Measurements from ENCODE around the gene LAMA2.

Gene LAMA2

DNA sequence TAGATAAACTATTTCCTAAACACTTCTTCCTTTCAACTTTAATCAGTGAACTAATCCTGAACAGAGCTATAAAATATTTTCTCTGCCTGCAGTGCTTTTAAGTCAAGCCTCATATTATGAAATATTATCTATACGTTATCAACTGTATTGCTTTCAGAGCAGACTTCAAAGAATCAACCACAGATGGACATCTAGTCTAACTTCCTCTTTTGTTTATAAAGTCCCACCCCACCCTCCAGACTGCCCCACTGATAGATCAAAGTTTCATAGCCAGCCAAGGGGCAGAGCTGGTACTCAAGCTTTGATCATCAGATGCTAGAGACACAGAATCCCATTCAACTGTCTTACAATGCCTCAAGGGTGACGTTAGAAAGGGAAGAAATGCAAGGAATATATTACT is 308.3 kb downstream of the LAMA2 start:
- Histone ChIP-seq H3K4me3 (ENCODE audit: extremely low read depth, insufficient read depth, low read length, poor library complexity, severe bottlenecking) (no peak overlapping the region), H3K4me1 (ENCODE audit: control insufficient read depth, insufficient read depth, low read length, poor library complexity, severe bottlenecking) (peaks cover 11% of the 10 kb centered on the region), H3K36me3 (ENCODE audit: control insufficient read depth, insufficient read depth, low read length) (no peaks in the 10 kb centered on the region), H3K9me3 (ENCODE audit: control insufficient read depth, low read length) (no peaks in the 10 kb centered on the region), H3K27ac (ENCODE audit: low read depth, low read length, severe bottlenecking) (no peak overlapping the region)
- no CpG with 5 or more reads among the region's 2 CpGs for WGBS, 2 experiments (ENCODE audit: insufficient coverage in 2 of 2)

DNA sequence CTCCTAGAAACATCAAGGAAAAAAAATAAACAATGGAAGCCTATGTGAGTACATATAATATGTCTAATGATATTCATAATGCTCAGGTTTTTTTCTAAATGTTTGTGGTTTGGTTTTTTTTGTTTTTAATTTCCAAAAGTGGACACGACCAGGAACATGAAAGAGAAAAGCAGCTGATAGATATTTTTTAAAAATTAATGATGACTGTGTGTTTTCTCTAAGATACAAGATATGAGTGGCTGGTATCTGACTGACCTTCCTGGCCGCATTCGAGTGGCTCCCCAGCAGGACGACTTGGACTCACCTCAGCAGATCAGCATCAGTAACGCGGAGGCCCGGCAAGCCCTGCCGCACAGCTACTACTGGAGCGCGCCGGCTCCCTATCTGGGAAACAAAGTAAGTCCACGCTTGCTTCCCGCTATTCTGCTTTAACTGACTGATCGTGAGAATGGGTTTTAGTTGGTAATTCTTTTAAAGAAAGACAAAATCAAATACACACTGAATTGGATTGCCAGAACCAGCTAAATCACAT is 309.6 kb downstream of the LAMA2 start:
- Histone ChIP-seq H3K9me3 (ENCODE audit: control insufficient read depth, low read length) (no peaks in the 10 kb centered on the region), H3K4me3 (ENCODE audit: extremely low read depth, insufficient read depth, low read length, poor library complexity, severe bottlenecking) (no peak overlapping the region), H3K36me3 (ENCODE audit: control insufficient read depth, insufficient read depth, low read length) (no peaks in the 10 kb centered on the region), H3K4me1 (ENCODE audit: control insufficient read depth, insufficient read depth, low read length, poor library complexity, severe bottlenecking) (no peaks in the 10 kb centered on the region), H3K27ac (ENCODE audit: low read depth, low read length, severe bottlenecking) (no peak overlapping the region)
- WGBS, 2 experiments (ENCODE audit: insufficient coverage in 2 of 2): 94 to 98% methylated on average over 6 to 10 of the region's 14 CpGs

- Histone ChIP-seq H3K9me3 (ENCODE audit: control insufficient read depth, low read length) (no peaks in the 10 kb centered on the region), H3K27ac (ENCODE audit: low read depth, low read length, severe bottlenecking) (no peak overlapping the region), H3K4me1 (ENCODE audit: control insufficient read depth, insufficient read depth, low read length, poor library complexity, severe bottlenecking) (no peaks in the 10 kb centered on the region), H3K36me3 (ENCODE audit: control insufficient read depth, insufficient read depth, low read length) (no peaks in the 10 kb centered on the region), H3K4me3 (ENCODE audit: extremely low read depth, insufficient read depth, low read length, poor library complexity, severe bottlenecking) (no peak overlapping the region)
- 83 to 100% methylated on average over 2 to 3 of the region's 7 CpGs for WGBS, 2 experiments (ENCODE audit: insufficient coverage in 2 of 2)
Observed at GRCh38 chr6:129194306-129194941, 311.5 kb downstream of the LAMA2 start.

DNA sequence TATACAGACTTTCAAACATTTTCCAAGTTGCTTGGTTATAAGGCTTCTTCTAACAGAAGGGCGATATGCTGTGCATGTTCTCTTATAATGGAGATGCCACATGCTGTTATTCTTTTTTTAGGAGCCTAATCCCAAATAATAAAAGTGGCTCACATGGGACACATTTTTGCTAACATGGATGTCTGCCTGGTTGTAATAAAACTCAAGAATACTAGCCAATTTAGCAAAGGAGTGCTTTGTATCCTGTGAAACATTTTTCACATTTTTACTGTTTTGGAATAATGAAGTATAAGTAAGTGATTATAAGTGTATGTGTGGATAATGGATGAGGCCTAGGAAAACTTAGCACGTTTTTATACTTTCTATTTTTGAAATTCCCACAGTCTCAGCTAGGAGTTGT is 312.2 kb downstream of the LAMA2 start:
- Histone ChIP-seq H3K27ac (ENCODE audit: low read depth, low read length, severe bottlenecking) (no peak overlapping the region), H3K9me3 (ENCODE audit: control insufficient read depth, low read length) (no peaks in the 10 kb centered on the region), H3K36me3 (ENCODE audit: control insufficient read depth, insufficient read depth, low read length) (no peaks in the 10 kb centered on the region), H3K4me3 (ENCODE audit: extremely low read depth, insufficient read depth, low read length, poor library complexity, severe bottlenecking) (no peak overlapping the region), H3K4me1 (ENCODE audit: control insufficient read depth, insufficient read depth, low read length, poor library complexity, severe bottlenecking) (no peaks in the 10 kb centered on the region)
- WGBS, 2 experiments (ENCODE audit: insufficient coverage in 2 of 2): 92% methylated on average over 2 of the region's 2 CpGs; no CpG with 5 or more reads in 1 of the 2 experiments

DNA sequence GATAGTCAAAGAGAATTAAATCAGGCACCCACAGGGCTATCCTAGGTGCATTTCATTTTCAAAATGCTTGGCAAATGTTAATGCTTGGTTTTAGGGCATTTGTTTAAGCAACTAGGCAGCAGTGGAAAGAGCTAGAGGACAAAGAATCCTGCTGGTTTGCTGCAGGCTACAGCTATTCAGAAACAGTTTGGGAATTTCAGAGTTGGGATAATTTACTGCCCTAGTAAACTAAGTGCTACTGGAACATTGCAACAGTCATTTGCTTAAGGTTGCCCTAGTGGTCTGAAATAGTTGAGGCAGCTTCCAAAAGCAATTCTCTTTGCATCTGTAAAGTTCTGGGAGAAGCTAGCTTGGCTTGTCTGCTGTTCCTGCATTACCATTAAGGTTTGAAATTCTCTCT is 312.7 kb downstream of the LAMA2 start:
- no peaks in the 10 kb centered on the region for H3K4me1 ChIP-seq (ENCODE audit: control insufficient read depth, insufficient read depth, low read length, poor library complexity, severe bottlenecking)
- no peaks in the 10 kb centered on the region for H3K9me3 ChIP-seq (ENCODE audit: control insufficient read depth, low read length)
- H3K4me3 ChIP-seq (ENCODE audit: extremely low read depth, insufficient read depth, low read length, poor library complexity, severe bottlenecking): no peak overlapping the region
- no peaks in the 10 kb centered on the region for H3K36me3 ChIP-seq (ENCODE audit: control insufficient read depth, insufficient read depth, low read length)
- no peak overlapping the region for H3K27ac ChIP-seq (ENCODE audit: low read depth, low read length, severe bottlenecking)

- H3K27ac ChIP-seq (ENCODE audit: low read depth, low read length, severe bottlenecking): no peak overlapping the region
- no peaks in the 10 kb centered on the region for H3K4me1 ChIP-seq (ENCODE audit: control insufficient read depth, insufficient read depth, low read length, poor library complexity, severe bottlenecking)
- H3K4me3 ChIP-seq (ENCODE audit: extremely low read depth, insufficient read depth, low read length, poor library complexity, severe bottlenecking): no peak overlapping the region
- no peaks in the 10 kb centered on the region for H3K36me3 ChIP-seq (ENCODE audit: control insufficient read depth, insufficient read depth, low read length)
- H3K9me3 ChIP-seq (ENCODE audit: control insufficient read depth, low read length): no peaks in the 10 kb centered on the region
- WGBS, 2 experiments (ENCODE audit: insufficient coverage in 2 of 2): 77 to 79% methylated on average over 4 of the region's 4 CpGs
Observed at GRCh38 chr6:129197154-129197553, 314.2 kb downstream of the LAMA2 start.

- no peak overlapping the region for H3K4me3 ChIP-seq (ENCODE audit: extremely low read depth, insufficient read depth, low read length, poor library complexity, severe bottlenecking)
- no peaks in the 10 kb centered on the region for H3K9me3 ChIP-seq (ENCODE audit: control insufficient read depth, low read length)
- no peaks in the 10 kb centered on the region for H3K4me1 ChIP-seq (ENCODE audit: control insufficient read depth, insufficient read depth, low read length, poor library complexity, severe bottlenecking)
- H3K27ac ChIP-seq (ENCODE audit: low read depth, low read length, severe bottlenecking): no peak overlapping the region
- no peaks in the 10 kb centered on the region for H3K36me3 ChIP-seq (ENCODE audit: control insufficient read depth, insufficient read depth, low read length)
- WGBS, 2 experiments (ENCODE audit: insufficient coverage in 2 of 2): no CpG with 5 or more reads among the region's 9 CpGs
Observed at GRCh38 chr6:129200151-129200550, 317.2 kb downstream of the LAMA2 start.

GRCh38 chr6:129203190-129203900 is 320.4 kb downstream of the LAMA2 start:
- no peaks in the 10 kb centered on the region for H3K4me1 ChIP-seq (ENCODE audit: control insufficient read depth, insufficient read depth, low read length, poor library complexity, severe bottlenecking)
- no peaks in the 10 kb centered on the region for H3K9me3 ChIP-seq (ENCODE audit: control insufficient read depth, low read length)
- no peak overlapping the region for H3K4me3 ChIP-seq (ENCODE audit: extremely low read depth, insufficient read depth, low read length, poor library complexity, severe bottlenecking)
- no peak overlapping the region for H3K27ac ChIP-seq (ENCODE audit: low read depth, low read length, severe bottlenecking)
- no peaks in the 10 kb centered on the region for H3K36me3 ChIP-seq (ENCODE audit: control insufficient read depth, insufficient read depth, low read length)
- 82% methylated on average over 2 of the region's 5 CpGs; no CpG with 5 or more reads in 1 of the 2 experiments for WGBS, 2 experiments (ENCODE audit: insufficient coverage in 2 of 2)

DNA sequence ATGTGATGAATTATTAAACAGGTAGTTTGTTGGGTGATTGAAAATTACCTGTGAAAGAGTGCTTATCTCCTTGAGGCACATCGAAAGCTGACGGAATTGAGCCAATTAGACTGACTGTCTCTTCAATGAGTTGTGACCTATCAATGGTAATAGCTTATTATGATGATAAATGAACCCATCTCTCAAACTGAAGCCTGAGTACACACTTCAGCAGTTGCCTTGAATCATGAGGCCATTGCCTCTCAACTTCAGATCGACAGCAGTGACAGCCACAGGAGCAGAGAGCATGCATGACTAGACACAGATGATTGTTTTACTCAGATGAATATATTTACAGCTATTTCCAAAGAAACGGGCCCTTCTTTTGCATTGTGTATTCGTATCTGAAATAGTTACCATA is 323.9 kb downstream of the LAMA2 start:
- no peak overlapping the region for H3K27ac ChIP-seq (ENCODE audit: low read depth, low read length, severe bottlenecking)
- no peaks in the 10 kb centered on the region for H3K4me1 ChIP-seq (ENCODE audit: control insufficient read depth, insufficient read depth, low read length, poor library complexity, severe bottlenecking)
- no peaks in the 10 kb centered on the region for H3K9me3 ChIP-seq (ENCODE audit: control insufficient read depth, low read length)
- H3K4me3 ChIP-seq (ENCODE audit: extremely low read depth, insufficient read depth, low read length, poor library complexity, severe bottlenecking): no peak overlapping the region
- 100% methylated on average over 2 of the region's 5 CpGs; no CpG with 5 or more reads in 1 of the 2 experiments for WGBS, 2 experiments (ENCODE audit: insufficient coverage in 2 of 2)
- H3K36me3 ChIP-seq (ENCODE audit: control insufficient read depth, insufficient read depth, low read length): no peaks in the 10 kb centered on the region

DNA sequence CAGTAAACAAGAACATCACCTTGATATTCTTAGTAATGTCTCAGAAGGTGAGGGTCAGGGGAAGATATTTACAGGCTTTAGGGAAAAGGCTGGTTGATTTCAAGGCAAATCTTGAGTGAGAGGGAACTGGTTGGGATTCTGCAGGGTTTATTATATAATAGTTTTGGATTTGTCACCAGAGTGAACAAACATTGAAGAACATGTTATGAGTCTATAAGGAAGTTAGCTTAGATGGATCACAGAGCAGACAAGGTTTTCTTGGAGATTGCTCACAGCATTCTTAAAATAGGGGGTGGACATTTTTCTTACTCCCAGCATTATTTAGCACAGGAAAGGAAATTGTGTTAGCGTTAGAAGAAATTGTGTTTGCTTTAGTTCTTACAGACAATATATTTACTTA is 324.9 kb downstream of the LAMA2 start:
- Histone ChIP-seq H3K4me1 (ENCODE audit: control insufficient read depth, insufficient read depth, low read length, poor library complexity, severe bottlenecking) (no peaks in the 10 kb centered on the region), H3K36me3 (ENCODE audit: control insufficient read depth, insufficient read depth, low read length) (no peaks in the 10 kb centered on the region), H3K4me3 (ENCODE audit: extremely low read depth, insufficient read depth, low read length, poor library complexity, severe bottlenecking) (no peak overlapping the region), H3K27ac (ENCODE audit: low read depth, low read length, severe bottlenecking) (no peak overlapping the region), H3K9me3 (ENCODE audit: control insufficient read depth, low read length) (no peaks in the 10 kb centered on the region)
- no CpG with 5 or more reads among the region's 1 CpG for WGBS, 2 experiments (ENCODE audit: insufficient coverage in 2 of 2)

DNA sequence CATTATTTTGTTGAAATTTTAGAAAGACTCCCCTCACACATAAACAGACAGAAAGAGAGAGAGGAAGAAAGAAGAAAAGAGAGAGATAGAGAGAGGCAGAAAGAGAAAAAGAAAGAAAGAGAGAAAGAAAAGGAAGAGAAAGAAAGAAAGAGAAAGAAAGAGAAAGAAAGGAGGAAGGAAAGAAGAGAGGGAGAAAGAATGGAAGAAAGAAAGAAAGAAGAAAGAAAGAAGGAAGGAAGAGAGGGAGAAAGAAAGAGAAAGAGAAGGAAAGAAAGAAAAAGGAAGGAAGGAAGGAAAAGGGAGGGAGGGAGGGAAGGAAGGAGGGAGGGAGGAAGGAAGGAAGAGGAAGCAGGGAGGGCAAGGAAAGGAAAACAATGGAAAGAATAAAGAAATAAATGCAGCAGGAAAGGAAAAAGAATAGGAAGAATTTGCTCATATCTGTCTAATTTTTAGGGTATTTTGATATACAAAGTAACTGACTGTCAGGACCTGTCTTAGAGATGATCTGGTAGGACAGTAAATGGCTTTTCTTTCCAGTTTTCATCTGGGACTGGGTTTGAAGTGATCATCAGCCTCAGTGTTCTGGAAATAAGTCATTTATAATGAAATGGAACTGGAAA is 325.6 kb downstream of the LAMA2 start:
- Histone ChIP-seq H3K27ac (ENCODE audit: low read depth, low read length, severe bottlenecking) (no peak overlapping the region), H3K4me3 (ENCODE audit: extremely low read depth, insufficient read depth, low read length, poor library complexity, severe bottlenecking) (no peak overlapping the region), H3K9me3 (ENCODE audit: control insufficient read depth, low read length) (no peaks in the 10 kb centered on the region), H3K4me1 (ENCODE audit: control insufficient read depth, insufficient read depth, low read length, poor library complexity, severe bottlenecking) (no peaks in the 10 kb centered on the region), H3K36me3 (ENCODE audit: control insufficient read depth, insufficient read depth, low read length) (no peaks in the 10 kb centered on the region)
